Upper lobe of left lung (tissue), 4 donors: Measurements from ENCODE around the gene TMEM123.
"Not testable (repeated sequence)": the region's sequence is repeated elsewhere in the genome, so short reads cannot be mapped to it uniquely, and the experiment has no call there.

Experiments
- CTCF ChIP-seq, 6 experiments: fragments of 450-650 bp in 4 of 6; fragments of 200-600 bp in 2 of 6; sonication (generic) in 2 of 6; IDR thresholded peaks; one replicate each; pipeline ENCODE4 v1.5.1; 2016 to 2019; ENCODE audit warnings: antibody characterized with exemption in 6 of 6
- POLR2AphosphoS5 ChIP-seq, 2 donors: sonication (generic); formaldehyde crosslinking; IDR thresholded peaks; one replicate each; pipeline ENCODE4 v1.5.1; 2017; ENCODE audit warnings: antibody characterized with exemption in 2 of 2

DNA sequence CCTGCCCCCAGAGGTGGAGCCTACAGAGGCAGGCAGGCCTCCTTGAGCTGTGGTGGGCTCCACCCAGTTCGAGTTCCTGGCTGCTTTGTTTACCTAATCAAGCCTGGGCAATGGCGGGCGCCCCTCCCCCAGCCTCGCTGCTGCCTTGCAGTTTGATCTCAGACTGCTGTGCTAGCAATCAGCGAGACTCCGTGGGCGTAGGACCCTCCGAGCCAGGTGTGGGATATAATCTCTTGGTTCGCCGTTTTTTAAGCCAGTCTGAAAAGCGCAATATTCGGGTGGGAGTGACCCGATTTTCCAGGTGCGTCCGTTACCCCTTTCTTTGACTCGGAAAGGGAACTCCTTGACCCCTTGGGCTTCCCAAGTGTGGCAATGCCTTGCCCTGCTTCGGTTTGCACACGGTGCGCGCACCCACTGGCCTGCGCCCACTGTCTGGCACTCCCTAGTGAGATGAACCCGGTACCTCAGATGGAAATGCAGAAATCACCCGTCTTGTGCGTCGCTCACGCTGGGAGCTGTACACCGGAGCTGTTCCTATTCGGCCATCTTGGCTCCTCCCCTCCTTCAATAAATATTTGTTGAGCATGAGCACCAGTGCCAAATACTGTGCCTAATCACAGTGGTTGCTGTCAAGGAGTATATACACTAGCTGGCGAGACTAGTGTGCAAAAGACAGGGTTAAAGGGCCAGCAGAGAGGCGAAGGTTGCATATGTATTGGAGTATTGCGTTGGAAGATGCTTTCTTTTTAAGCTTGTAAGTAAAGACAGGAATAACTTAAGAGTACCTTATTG lies 77.7 kb downstream of the TMEM123 start:
- TF ChIP-seq CTCF, POLR2AphosphoS5 (IDR thresholded peaks at IDR 0.05): not testable (repeated sequence)
